Testis (tissue), 3 donors: ENCODE results near the gene MMP28. TPM values are rescaled to one million over a fixed set of nuclear protein-coding genes. Genes with fewer than 3 reads are reported as not detected.

Source experiments
- DNase-seq: peaks from one replicate; pipeline ENCODE4 v3.0.0-alpha.2; 2019
- H3K27ac ChIP-seq, 2 donors: fragments of 200-600 bp; sonication (generic); one replicate each; pipeline ENCODE4 v1.5.1; 2019
- H3K27me3 ChIP-seq: fragments of 200-600 bp; sonication (generic); one replicate; pipeline ENCODE4 v1.5.1; 2019
- H3K36me3 ChIP-seq: fragments of 200-600 bp; sonication (generic); one replicate; pipeline ENCODE4 v1.5.1; 2017; ENCODE audit warnings: low read depth; ENCODE audit errors: missing control alignments
- H3K4me1 ChIP-seq: fragments of 200-600 bp; sonication (generic); one replicate; pipeline ENCODE4 v1.5.1; 2019
- H3K4me3 ChIP-seq, 2 donors: fragments of 200-600 bp; sonication (generic); one replicate each; pipeline ENCODE4 v1.5.1; 2017 to 2019
- H3K9me3 ChIP-seq: fragments of 200-600 bp; sonication (generic); one replicate; pipeline ENCODE4 v1.5.1; 2017
- CTCF ChIP-seq, 3 experiments: fragments of 450-650 bp in 2 of 3; fragments of 200-600 bp in 1 of 3; sonication (generic) in 1 of 3; IDR thresholded peaks; one replicate each; pipeline ENCODE4 v1.5.1; 2016 to 2019; ENCODE audit warnings: antibody characterized with exemption in 3 of 3, mild to moderate bottlenecking in 2 of 3, moderate library complexity in 1 of 3
- POLR2A ChIP-seq: fragments of 450-650 bp; IDR thresholded peaks from one replicate; pipeline ENCODE4 v1.6.1; 2017; ENCODE audit warnings: antibody characterized with exemption, mild to moderate bottlenecking, moderate library complexity
- WGBS, 2 donors: methylation state at CpG; one replicate each; pipeline ENCODE4 v1.1.5; 2018; 5-methylcytosine and 5-hydroxymethylcytosine counted together
- intact Hi-C: fragments of 100-400 bp; cut with DNase I; formaldehyde crosslinking; loops from one replicate; pipeline ENCODE4 v1.15.1; 2023; ENCODE audit warnings: low total_unique reads
- polyA plus RNA-seq: library from polyadenylated mRNA; stranded (reverse); fragments of 350-450 nt; fragmentation: Illumina TruSeq; extraction: RNeasy Lipid Tissue Mini Kit (QIAGEN cat#74804); gene quantifications from one replicate; pipeline ENCODE4 v1.2.3, GENCODE V29; 2014; ENCODE audit warnings: low read depth, low replicate concordance; ENCODE audit not compliant: insufficient read depth
- total RNA-seq, 2 donors: library from RNA; depleted of rRNA; stranded (reverse); fragments of >200 nt; gene quantifications; one replicate each; pipeline ENCODE4 v1.2.3, GENCODE V29; 2016

MMP28 gene
- total and polyA plus RNA-seq, 3 donors from 2014 or later = 78.3 to 237 (median 179) TPM

- intact Hi-C loops = no loop called here
- TF ChIP-seq CTCF (IDR thresholded peaks at IDR 0.05) = peak; percentile 54 to 64 (median 60)
- TF ChIP-seq POLR2A = peak; percentile 68
- 0% methylated on average over 20 to 60 of the region's 71 CpGs for WGBS, 2 donors
- Histone ChIP-seq H3K36me3 (no peaks in the 10 kb centered on the region), H3K9me3 (no peaks in the 10 kb centered on the region), H3K4me3 (peak within 1 kb of the TSS; percentile 90 to 93), H3K4me1 (peaks cover 21% of the 10 kb centered on the region), H3K27ac (peak within 1 kb of the TSS; percentile 95 to 97), H3K27me3 (no peaks in the 10 kb centered on the region)
- peak; percentile 98 for DNase-seq
These were observed 13.8 kb upstream of the MMP28 start, which contains the start of gene TAF15 for GRCh38 chr17:35808962-35809854. Gene TAF15 (plus strand): TSS chr17:35809484. CDS start chr17:35809570, 86 bp downstream.

GRCh38 chr17:35808240-35808961 lies 13.0 kb upstream of the MMP28 start:
- peak overlapping the region; percentile 95 to 97 for H3K27ac ChIP-seq
- no peaks in the 10 kb centered on the region for H3K27me3 ChIP-seq
- no peaks in the 10 kb centered on the region for H3K9me3 ChIP-seq
- DNase-seq = no peak
- intact Hi-C loops = no loop called here
- TF ChIP-seq POLR2A = no peak
- TF ChIP-seq CTCF (IDR thresholded peaks at IDR 0.05) = no peak
- H3K36me3 ChIP-seq = no peaks in the 10 kb centered on the region
- H3K4me3 ChIP-seq = peak overlapping the region; percentile 90 to 93
- peaks cover 19% of the 10 kb centered on the region for H3K4me1 ChIP-seq
- WGBS, 2 donors = 23 to 25% methylated on average over 19 of the region's 19 CpGs

- Histone ChIP-seq H3K27ac (no peak overlapping the region), H3K27me3 (no peaks in the 10 kb centered on the region), H3K4me1 (peaks cover 15% of the 10 kb centered on the region), H3K4me3 (no peak overlapping the region), H3K36me3 (no peaks in the 10 kb centered on the region), H3K9me3 (no peaks in the 10 kb centered on the region)
- no peak for DNase-seq
- WGBS, 2 donors = 59 to 67% methylated on average over 7 of the region's 7 CpGs
- TF ChIP-seq CTCF (IDR thresholded peaks at IDR 0.05) (no peak), POLR2A (no peak)
- intact Hi-C loops = no loop called here
These were observed 12.1 kb upstream of the MMP28 start for GRCh38 chr17:35807371-35808144.

- no peak for TF ChIP-seq POLR2A
- TF ChIP-seq CTCF (IDR thresholded peaks at IDR 0.05) = peak; percentile 82 to 91 (median 89)
- H3K27me3 ChIP-seq = no peaks in the 10 kb centered on the region
- peaks cover 16% of the 10 kb centered on the region for H3K4me1 ChIP-seq
- no peaks in the 10 kb centered on the region for H3K9me3 ChIP-seq
- WGBS, 2 donors = 23 to 41% methylated on average over 1 of the region's 1 CpG
- H3K27ac ChIP-seq = no peak overlapping the region
- no peak overlapping the region for H3K4me3 ChIP-seq
- peak; percentile 69 for DNase-seq
- H3K36me3 ChIP-seq = no peaks in the 10 kb centered on the region
- intact Hi-C loops = loop anchor here (5.0 kb wide), 1 partner anchor 37 kb away; no protein-coding TSS in a partner anchor
These were observed 9.3 kb upstream of the MMP28 start for GRCh38 chr17:35804658-35805192.
